ENCODE results near the gene PSMC3IP.
A peak's percentile ranks its signal among the peaks of the same experiment; 100 is the strongest.
"Not testable (repeated sequence)": the region's sequence is repeated elsewhere in the genome, so short reads cannot be mapped to it uniquely, and the experiment has no call there.

The PSMC3IP gene

DNA sequence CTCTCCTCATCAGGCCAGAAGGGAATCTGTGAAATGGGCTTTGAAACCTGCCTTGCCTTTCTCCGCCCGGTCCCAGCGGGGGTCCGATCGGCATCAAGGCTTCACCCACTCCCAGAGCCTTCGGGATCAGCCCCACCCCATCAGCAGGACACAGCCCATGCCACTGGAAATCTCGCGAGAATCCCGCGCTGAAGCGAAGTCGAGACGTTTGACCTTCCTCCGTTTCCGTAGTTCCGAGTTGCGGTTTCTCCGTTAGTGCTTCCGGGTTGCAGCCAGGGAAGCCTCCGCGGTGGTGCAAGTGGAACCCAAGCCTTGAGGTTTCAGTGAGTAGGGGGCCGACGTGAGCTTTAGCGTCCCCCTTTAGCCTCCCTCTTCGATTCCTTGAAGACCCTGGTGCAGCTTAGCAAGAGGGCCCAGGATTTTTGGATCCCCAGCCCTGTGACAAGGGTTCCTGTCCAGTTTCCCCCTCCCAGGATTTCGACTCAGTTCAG lies 15.6 kb downstream of the PSMC3IP start, which contains the start of gene COASY:
Gene COASY, plus strand, starts transcription at position 252 of the 491 bp plus-strand sequence. CDS start 475 bp downstream, outside the sequence.
- DNase-seq (ENCODE audit: low read depth in 2 of 2), result peak; percentile 97

GRCh38 chr17:42560246-42560645 lies 17.3 kb downstream of the PSMC3IP start:
- no peak for DNase-seq (ENCODE audit: low read depth in 2 of 2)

DNA sequence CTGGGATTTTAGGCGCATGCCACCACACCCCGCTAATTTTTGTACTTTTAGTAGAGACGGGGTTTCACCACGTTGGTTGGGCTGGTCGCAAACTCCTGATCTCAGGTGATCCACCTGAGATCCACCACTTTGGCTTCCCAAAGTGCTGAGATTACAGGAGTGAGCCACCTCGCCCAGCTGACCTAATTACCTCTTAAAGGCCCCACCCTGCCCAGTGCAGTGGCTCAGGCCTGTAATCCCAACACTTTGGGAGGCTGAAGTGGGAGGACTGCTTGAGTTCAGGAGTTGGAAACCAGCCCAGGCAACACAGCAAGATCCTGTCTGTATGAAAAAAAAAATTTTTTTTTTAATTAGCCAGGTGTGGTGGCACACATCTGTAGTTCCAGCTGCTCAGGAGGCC lies 18.5 kb downstream of the PSMC3IP start:
- no peak for DNase-seq (ENCODE audit: low read depth in 2 of 2)

- DNase-seq (ENCODE audit: low read depth in 2 of 2), result not testable (repeated sequence)
These were observed 21.4 kb downstream of the PSMC3IP start for GRCh38 chr17:42555961-42556617.

DNA sequence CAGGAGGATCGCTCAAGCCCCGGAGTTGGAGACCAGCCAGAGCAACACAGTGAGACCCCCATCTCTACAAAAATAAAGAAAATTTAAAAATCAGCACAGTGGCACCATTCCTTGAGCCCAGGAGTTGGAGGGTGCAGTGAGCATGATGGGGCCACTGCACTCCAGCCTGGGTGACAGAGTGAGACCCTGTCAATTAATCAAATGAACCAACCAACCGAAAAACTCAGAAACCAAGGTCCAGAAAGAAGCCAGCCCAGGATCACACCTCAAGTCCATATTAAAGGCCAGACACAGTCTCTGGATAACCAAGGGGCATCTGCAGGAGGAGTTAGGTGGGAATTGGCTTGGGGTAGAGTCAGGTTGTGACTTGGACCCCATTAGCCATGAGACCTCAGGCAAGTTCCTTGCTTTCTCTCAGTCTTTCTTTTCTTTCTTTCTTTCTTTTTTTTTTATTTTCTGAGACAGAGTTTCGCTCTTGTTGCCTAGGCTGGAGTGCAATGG lies 22.4 kb downstream of the PSMC3IP start:
- no peak for DNase-seq (ENCODE audit: low read depth in 2 of 2)

DNA sequence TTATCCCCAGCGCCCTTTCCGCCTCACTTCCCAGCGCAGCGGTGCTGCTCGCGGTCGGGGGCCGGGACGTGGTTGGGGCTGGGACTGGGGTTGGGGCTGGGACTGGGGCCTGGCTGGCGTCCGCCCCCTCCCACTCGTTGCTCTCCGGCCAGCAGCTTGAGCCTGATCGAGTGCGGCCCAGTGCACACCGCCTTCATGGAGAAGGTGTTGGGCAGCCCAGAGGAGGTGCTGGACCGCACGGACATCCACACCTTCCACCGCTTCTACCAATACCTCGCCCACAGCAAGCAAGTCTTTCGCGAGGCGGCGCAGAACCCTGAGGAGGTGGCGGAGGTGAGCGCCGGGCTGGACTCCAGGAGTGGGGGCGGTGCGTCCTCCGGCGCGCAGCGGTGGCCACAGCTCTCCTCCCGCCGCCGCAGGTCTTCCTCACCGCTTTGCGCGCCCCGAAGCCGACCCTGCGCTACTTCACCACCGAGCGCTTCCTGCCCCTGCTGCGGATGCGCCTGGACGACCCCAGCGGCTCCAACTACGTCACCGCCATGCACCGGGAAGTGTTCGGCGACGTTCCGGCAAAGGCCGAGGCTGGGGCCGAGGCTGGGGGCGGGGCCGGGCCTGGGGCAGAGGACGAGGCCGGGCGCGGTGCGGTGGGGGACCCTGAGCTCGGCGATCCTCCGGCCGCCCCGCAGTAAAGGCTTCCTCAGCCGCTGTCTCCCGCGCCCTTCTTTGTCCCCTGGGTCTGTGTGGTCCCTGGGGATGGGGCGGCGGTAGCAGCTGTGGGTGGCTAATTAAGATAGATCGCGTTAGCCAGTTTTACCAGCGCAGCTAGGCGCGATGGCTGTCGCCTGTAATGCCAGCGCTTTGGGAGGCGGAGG lies 23.0 kb downstream of the PSMC3IP start:
- peak in 1 of 2 experiments; percentile 50 for DNase-seq (ENCODE audit: low read depth in 2 of 2)

GRCh38 chr17:42553866-42554249 lies 23.7 kb downstream of the PSMC3IP start:
- no peak for DNase-seq (ENCODE audit: low read depth in 2 of 2)

- DNase-seq (ENCODE audit: low read depth in 2 of 2), result no peak
These were observed 24.2 kb downstream of the PSMC3IP start for GRCh38 chr17:42553161-42553818.

GRCh38 chr17:42552736-42553135 lies 24.8 kb downstream of the PSMC3IP start, which contains the start of gene HSD17B1:
TSS of gene HSD17B1 (plus strand) at chr17:42552923. CDS start at chr17:42552934, 11 bp downstream.
- not testable (repeated sequence) for DNase-seq (ENCODE audit: low read depth in 2 of 2)

DNA sequence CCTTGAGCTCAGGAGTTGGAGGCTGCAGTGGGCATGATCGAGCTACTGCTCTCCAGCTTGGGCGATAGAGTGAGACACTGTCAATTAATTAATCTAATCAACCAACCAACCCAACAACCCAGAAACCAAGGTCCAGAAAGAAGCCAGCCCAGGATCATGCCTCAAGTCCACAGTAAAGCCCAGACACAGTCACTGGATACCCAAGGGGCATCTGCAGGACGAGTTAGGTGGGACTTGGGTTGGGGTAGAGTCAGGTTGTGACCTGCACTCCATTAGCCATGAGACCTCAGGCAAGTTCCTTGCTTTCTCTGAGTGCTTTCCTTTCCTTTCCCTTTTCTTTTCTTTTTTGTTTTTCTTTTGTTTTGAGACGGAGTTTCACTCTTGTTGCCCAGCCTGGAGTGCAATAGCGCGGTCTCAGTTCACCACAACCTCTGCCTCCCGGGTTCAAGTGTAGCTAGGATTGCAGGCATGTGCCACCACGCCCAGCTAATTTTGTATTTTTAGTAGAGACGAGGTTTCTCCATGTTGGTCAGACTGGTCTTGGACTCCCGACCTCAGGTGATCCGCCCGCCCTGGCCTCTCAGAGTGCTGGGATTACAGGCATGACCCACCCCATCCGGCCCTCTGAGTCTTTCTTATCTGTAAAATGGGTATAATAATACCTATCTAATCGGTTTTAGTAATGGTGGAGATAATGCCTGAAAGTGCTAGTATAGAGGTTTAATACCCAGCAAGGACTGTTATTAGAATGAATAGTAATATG lies 28.4 kb downstream of the PSMC3IP start:
- no peak for DNase-seq (ENCODE audit: low read depth in 2 of 2)

DNA sequence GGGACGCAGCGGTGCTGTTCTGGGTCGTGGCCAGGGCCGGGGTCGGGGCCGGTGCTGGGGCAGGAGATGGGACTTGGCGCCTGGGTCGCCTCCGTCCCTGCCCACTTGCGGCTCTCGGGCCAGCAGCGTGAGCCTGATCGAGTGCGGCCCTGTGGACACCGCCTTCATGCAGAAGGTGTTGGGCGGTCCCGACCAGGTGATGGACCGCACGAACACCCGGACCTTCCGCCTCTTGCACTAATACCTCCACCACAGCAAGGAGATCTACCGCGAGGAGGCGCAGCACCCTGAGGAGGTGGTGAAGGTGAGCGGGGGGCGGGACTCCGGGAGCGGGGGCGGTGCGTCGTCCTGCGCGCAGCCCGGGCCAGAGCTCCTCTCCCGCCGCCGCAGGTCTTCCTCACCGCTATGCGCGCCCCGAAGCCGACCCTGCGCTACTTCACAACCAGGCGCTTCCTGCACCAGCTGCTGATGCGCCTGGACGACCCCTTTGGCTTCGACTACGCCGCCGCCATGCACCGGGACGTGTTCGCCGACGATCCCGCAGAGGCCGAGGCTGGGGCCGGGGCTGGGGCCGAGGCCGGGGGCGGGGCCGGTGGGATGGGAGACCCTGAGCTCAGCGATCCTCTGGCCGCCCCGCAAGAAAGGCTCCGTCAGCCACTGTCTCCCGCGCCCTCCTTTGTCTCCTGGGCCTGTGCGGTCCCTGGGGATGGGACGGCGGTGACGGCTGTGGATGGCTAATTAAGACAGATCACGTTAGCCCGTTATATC lies 29.3 kb downstream of the PSMC3IP start:
- no peak for DNase-seq (ENCODE audit: low read depth in 2 of 2)

DNA sequence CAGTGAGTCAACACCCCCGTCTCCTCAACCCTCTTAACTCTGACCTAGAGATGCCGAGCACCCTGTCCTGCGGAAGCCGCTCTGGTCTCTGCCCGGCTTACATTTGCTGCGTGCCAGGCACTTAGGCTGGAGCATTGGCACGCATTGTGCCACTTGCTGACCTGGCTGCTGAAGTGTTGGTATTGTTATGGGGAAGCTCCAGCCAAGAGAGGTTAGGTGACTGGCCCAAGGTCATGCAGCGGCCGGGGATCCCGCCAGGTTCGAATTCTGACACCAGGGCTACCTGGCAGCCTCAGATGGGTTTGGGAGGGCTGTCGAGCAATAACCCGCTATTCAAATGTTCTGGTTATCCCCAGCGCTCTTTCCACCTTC lies 29.8 kb downstream of the PSMC3IP start:
- DNase-seq (ENCODE audit: low read depth in 2 of 2), result no peak

GRCh38 chr17:42547001-42547461 lies 30.5 kb downstream of the PSMC3IP start:
- no peak for DNase-seq (ENCODE audit: low read depth in 2 of 2)

GRCh38 chr17:42545755-42546505 lies 31.6 kb downstream of the PSMC3IP start:
- DNase-seq (ENCODE audit: low read depth in 2 of 2), result not testable (repeated sequence)

GRCh38 chr17:42544874-42545283 lies 32.6 kb downstream of the PSMC3IP start:
- no peak for DNase-seq (ENCODE audit: low read depth in 2 of 2)

DNA sequence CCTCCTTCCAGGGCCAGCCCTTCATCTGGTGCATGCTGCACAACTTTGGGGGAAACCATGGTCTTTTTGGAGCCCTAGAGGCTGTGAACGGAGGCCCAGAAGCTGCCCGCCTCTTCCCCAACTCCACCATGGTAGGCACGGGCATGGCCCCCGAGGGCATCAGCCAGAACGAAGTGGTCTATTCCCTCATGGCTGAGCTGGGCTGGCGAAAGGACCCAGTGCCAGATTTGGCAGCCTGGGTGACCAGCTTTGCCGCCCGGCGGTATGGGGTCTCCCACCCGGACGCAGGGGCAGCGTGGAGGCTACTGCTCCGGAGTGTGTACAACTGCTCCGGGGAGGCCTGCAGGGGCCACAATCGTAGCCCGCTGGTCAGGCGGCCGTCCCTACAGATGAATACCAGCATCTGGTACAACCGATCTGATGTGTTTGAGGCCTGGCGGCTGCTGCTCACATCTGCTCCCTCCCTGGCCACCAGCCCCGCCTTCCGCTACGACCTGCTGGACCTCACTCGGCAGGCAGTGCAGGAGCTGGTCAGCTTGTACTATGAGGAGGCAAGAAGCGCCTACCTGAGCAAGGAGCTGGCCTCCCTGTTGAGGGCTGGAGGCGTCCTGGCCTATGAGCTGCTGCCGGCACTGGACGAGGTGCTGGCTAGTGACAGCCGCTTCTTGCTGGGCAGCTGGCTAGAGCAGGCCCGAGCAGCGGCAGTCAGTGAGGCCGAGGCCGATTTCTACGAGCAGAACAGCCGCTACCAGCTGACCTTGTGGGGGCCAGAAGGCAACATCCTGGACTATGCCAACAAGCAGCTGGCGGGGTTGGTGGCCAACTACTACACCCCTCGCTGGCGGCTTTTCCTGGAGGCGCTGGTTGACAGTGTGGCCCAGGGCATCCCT lies 34.1 kb downstream of the PSMC3IP start:
- DNase-seq (ENCODE audit: low read depth in 2 of 2), result no peak

- no peak for DNase-seq (ENCODE audit: low read depth in 2 of 2)
These were observed 36.3 kb downstream of the PSMC3IP start for GRCh38 chr17:42541041-42541833.

- DNase-seq (ENCODE audit: low read depth in 2 of 2), result not testable (repeated sequence)
These were observed 37.0 kb downstream of the PSMC3IP start for GRCh38 chr17:42540558-42540957.
